GM23338 (cell line): ENCODE results near the gene SORBS2. TPM values are rescaled to one million over a fixed set of nuclear protein-coding genes. Genes with fewer than 3 reads are reported as not detected.

ENCODE experiments used
- ATAC-seq: fragments of 200-7000 bp; cut with Tn5 transposase; 3 replicates; pipeline ENCODE4 v1.9.1; 2020
- DNase-seq: peaks from one replicate; pipeline ENCODE4 v3.0.0-alpha.2; 2015; ENCODE audit warnings: low spot score
- H2AFZ ChIP-seq: fragments of 200-600 bp; sonication (generic); 2 replicates; pipeline ENCODE4 v1.8.0; 2016; ENCODE audit warnings: antibody characterized with exemption, mild to moderate bottlenecking, moderate library complexity
- H3F3A ChIP-seq: fragments of 200-600 bp; sonication (generic); replicated peaks from 2 replicates; pipeline ENCODE4 v1.8.0; 2017; ENCODE audit warnings: antibody characterized with exemption, mixed run types, low read depth
- H3K27ac ChIP-seq: fragments of 200-600 bp; sonication (generic); 2 replicates; pipeline ENCODE4 v1.6.1; 2016; ENCODE audit warnings: low read depth
- H3K27me3 ChIP-seq: fragments of 200-600 bp; sonication (generic); 2 replicates; pipeline ENCODE4 v1.8.0; 2016; ENCODE audit warnings: mild to moderate bottlenecking, mixed run types, moderate library complexity; ENCODE audit not compliant: insufficient read depth
- H3K36me3 ChIP-seq: fragments of 200-600 bp; sonication (generic); 2 replicates; pipeline ENCODE4 v1.8.0; 2016; ENCODE audit warnings: mild to moderate bottlenecking; ENCODE audit not compliant: insufficient read depth
- H3K4me1 ChIP-seq: fragments of 200-600 bp; sonication (generic); 2 replicates; pipeline ENCODE4 v1.8.0; 2016; ENCODE audit warnings: mild to moderate bottlenecking, moderate library complexity; ENCODE audit not compliant: insufficient read depth
- H3K4me2 ChIP-seq: fragments of 200-600 bp; sonication (generic); 2 replicates; pipeline ENCODE4 v1.7.1; 2017; ENCODE audit warnings: mixed run types
- H3K4me3 ChIP-seq: fragments of 200-600 bp; sonication (generic); 2 replicates; pipeline ENCODE4 v1.6.1; 2016; ENCODE audit warnings: mixed run types
- H3K79me2 ChIP-seq: fragments of 200-600 bp; sonication (generic); replicated peaks from 2 replicates; pipeline ENCODE4 v1.8.0; 2017; ENCODE audit warnings: mild to moderate bottlenecking; ENCODE audit not compliant: insufficient read depth
- H3K9me2 ChIP-seq: fragments of 200-600 bp; sonication (generic); 2 replicates; pipeline ENCODE4 v1.8.0; 2017; ENCODE audit not compliant: insufficient read depth
- H4K20me1 ChIP-seq: fragments of 200-600 bp; sonication (generic); replicated peaks from 2 replicates; pipeline ENCODE4 v1.8.0; 2017; ENCODE audit warnings: mild to moderate bottlenecking; ENCODE audit not compliant: insufficient read depth
- H3K27ac Mint-ChIP-seq: 2 replicates; pipeline ENCODE4 v1.8.0; 2020; ENCODE audit warnings: inconsistent platforms, mild to moderate bottlenecking, moderate library complexity, mixed read lengths
- H3K27me3 Mint-ChIP-seq: 3 replicates; pipeline ENCODE4 v1.8.0; 2022; ENCODE audit warnings: low read depth, mild to moderate bottlenecking, moderate library complexity, mixed read lengths, inconsistent platforms; ENCODE audit not compliant: insufficient read depth, poor library complexity
- H3K36me3 Mint-ChIP-seq: 3 replicates; pipeline ENCODE4 v1.8.0; 2021; ENCODE audit warnings: low read depth, mild to moderate bottlenecking, inconsistent platforms, moderate library complexity, mixed read lengths
- H3K4me1 Mint-ChIP-seq: 3 replicates; pipeline ENCODE4 v1.8.0; 2020; ENCODE audit warnings: mild to moderate bottlenecking, inconsistent platforms, mixed read lengths
- H3K4me3 Mint-ChIP-seq: 3 replicates; pipeline ENCODE4 v1.8.0; 2021; ENCODE audit warnings: moderate library complexity, mild to moderate bottlenecking, inconsistent platforms, mixed read lengths
- H3K9me3 Mint-ChIP-seq: 3 replicates; pipeline ENCODE4 v1.8.0; 2020; ENCODE audit warnings: moderate library complexity, mild to moderate bottlenecking, inconsistent platforms, mixed read lengths
- CREB1 ChIP-seq: fragments of 250-450 bp; sonication (Bioruptor Pico); IDR thresholded peaks from 2 replicates; pipeline ENCODE4 v1.5.0; 2020; ENCODE audit warnings: low read depth, mild to moderate bottlenecking, moderate library complexity
- CTCF ChIP-seq, 2 experiments: fragments of 200-600 bp in 1 of 2; sonication (generic) in 1 of 2; conservative IDR thresholded peaks; 2 replicates each; pipeline versions ENCODE4 v1.5.1 to v1.6.1; 2016 to 2017; ENCODE audit warnings: antibody characterized with exemption in 2 of 2, low read depth in 2 of 2, mild to moderate bottlenecking in 2 of 2, moderate library complexity in 1 of 2
- EZH2 ChIP-seq: fragments of 200-600 bp; sonication (generic); IDR thresholded peaks from one replicate; pipeline ENCODE4 v1.8.0; 2017; ENCODE audit warnings: antibody characterized with exemption, mild to moderate bottlenecking, low read depth; ENCODE audit not compliant: unreplicated experiment
- EZH2phosphoT487 ChIP-seq: fragments of 200-600 bp; sonication (generic); IDR thresholded peaks from one replicate; pipeline ENCODE4 v1.8.1; 2018; ENCODE audit warnings: antibody characterized with exemption; ENCODE audit not compliant: unreplicated experiment
- JUNB ChIP-seq: IDR thresholded peaks from one replicate; pipeline ENCODE4 v1.6.1; 2016; ENCODE audit warnings: antibody characterized with exemption; ENCODE audit not compliant: unreplicated experiment
- NANOG ChIP-seq: IDR thresholded peaks from 2 replicates; pipeline ENCODE4 v1.6.1; 2016; ENCODE audit warnings: antibody characterized with exemption, borderline replicate concordance
- POLR2AphosphoS5 ChIP-seq: IDR thresholded peaks from 2 replicates; pipeline ENCODE4 v1.6.1; 2016; ENCODE audit warnings: antibody characterized with exemption, low read depth
- REST ChIP-seq: IDR thresholded peaks from one replicate; pipeline ENCODE4 v1.6.1; 2018; ENCODE audit warnings: antibody characterized with exemption; ENCODE audit not compliant: unreplicated experiment
- STAT1 ChIP-seq: IDR thresholded peaks from one replicate; pipeline ENCODE4 v1.6.1; 2016; ENCODE audit warnings: antibody characterized with exemption; ENCODE audit not compliant: unreplicated experiment
- ZNF114 ChIP-seq: fragments of 250-450 bp; sonication (Bioruptor Pico); IDR thresholded peaks from 2 replicates; pipeline ENCODE4 v1.5.0; 2020; ENCODE audit warnings: mild to moderate bottlenecking, moderate library complexity
- ZNF331 ChIP-seq: fragments of 250-450 bp; sonication (Bioruptor Pico); IDR thresholded peaks from 2 replicates; pipeline ENCODE4 v1.5.0; 2020; ENCODE audit warnings: low read depth, mild to moderate bottlenecking, moderate library complexity
- ZNF462 ChIP-seq: fragments of 250-450 bp; sonication (Bioruptor Pico); IDR thresholded peaks from 2 replicates; pipeline ENCODE4 v1.5.0; 2020; ENCODE audit warnings: mild to moderate bottlenecking, moderate library complexity
- polyA plus RNA-seq: library from polyadenylated mRNA; unstranded; fragments of >200 nt; fragmentation: Nextera tagmentation; extraction: Ambion mirVana; gene quantifications from 2 replicates; pipeline ENCODE4 v1.2.1, GENCODE V29; 2016
- total RNA-seq: library from RNA; depleted of rRNA; stranded (reverse); fragments of >200 nt; shearing (Covaris generic); gene quantifications from 2 replicates; pipeline ENCODE4 v1.2.3, GENCODE V29; 2014

The SORBS2 gene
- total and polyA plus RNA-seq, 2 experiments from 2014 or later: 17.8 to 27.6 TPM

- H3K9me2 ChIP-seq: no peaks in the 10 kb centered on the region
- H3K27me3 ChIP-seq: no peaks in the 10 kb centered on the region
- H3K4me1 ChIP-seq: no peaks in the 10 kb centered on the region
- H3K79me2 ChIP-seq: no peaks in the 10 kb centered on the region
- no peak overlapping the region for H3K4me3 ChIP-seq
- Mint-ChIP-seq H3K36me3 (peaks cover 16% of the 10 kb centered on the region), H3K27me3 (no peaks in the 10 kb centered on the region), H3K27ac (no peak overlapping the region), H3K4me3 (no peak overlapping the region), H3K9me3 (peaks cover 8% of the 10 kb centered on the region; the same call in 2 of the 3 replicates), H3K4me1 (peaks cover 7% of the 10 kb centered on the region)
- no peaks in the 10 kb centered on the region for H3F3A ChIP-seq
- TF ChIP-seq REST (no peak), EZH2 (no peak), NANOG (no peak), POLR2AphosphoS5 (no peak), ZNF114 (CRISPR knock-in tag) (no peak), ZNF331 (CRISPR knock-in tag) (no peak), CTCF (conservative IDR thresholded peaks at IDR 0.05; ENCODE audit: low read depth in 2 of 2) (no peak), ZNF462 (no peak), STAT1 (no peak), CREB1 (CRISPR knock-in tag) (no peak), EZH2phosphoT487 (no peak), JUNB (no peak)
- no peak overlapping the region for H3K27ac ChIP-seq
- ATAC-seq (no peak), DNase-seq (no peak)
- H4K20me1 ChIP-seq: no peaks in the 10 kb centered on the region
- no peak overlapping the region for H3K4me2 ChIP-seq
- H3K36me3 ChIP-seq: no peaks in the 10 kb centered on the region
- no peak overlapping the region for H2AFZ ChIP-seq
Observed at GRCh38 chr4:185710487-185710995, 101.5 kb downstream of the SORBS2 start.
